K562 (cell line): Measurements from ENCODE around the gene UCHL5. TPM values are rescaled to one million over a fixed set of nuclear protein-coding genes. Genes with fewer than 3 reads are reported as not detected.

Experiments used
- ATF6 ChIP-seq: sonication (generic); formaldehyde crosslinking; IDR thresholded peaks from 2 replicates; pipeline ENCODE4 v1.4.0; 2020; ENCODE audit warnings: mild to moderate bottlenecking, missing genetic modification reagents
- CBX8 ChIP-seq: fragments of 200-600 bp; sonication (generic); IDR thresholded peaks from 2 replicates; pipeline ENCODE4 v1.6.1; 2012; ENCODE audit warnings: borderline replicate concordance, mixed run types, low read depth, mild to moderate bottlenecking, moderate library complexity, mixed read lengths, low read length, control low read depth, inconsistent platforms; ENCODE audit not compliant: poor library complexity, severe bottlenecking; ENCODE audit errors: extremely low read depth
- CREBBP ChIP-seq: IDR thresholded peaks from one replicate; pipeline ENCODE4 v1.6.1; 2012; ENCODE audit warnings: low read depth, mild to moderate bottlenecking, control low read depth, inconsistent platforms, low read length
- CREM ChIP-seq: IDR thresholded peaks from 2 replicates; pipeline ENCODE4 v1.6.1; 2014; ENCODE audit warnings: antibody characterized with exemption, low read depth
- GTF2B ChIP-seq: IDR thresholded peaks from 2 replicates; pipeline ENCODE4 v1.6.1; 2011; ENCODE audit not compliant: insufficient read length; ENCODE audit errors: extremely low read depth
- JUN ChIP-seq, 2 experiments: sonication (generic) in 1 of 2; formaldehyde crosslinking in 1 of 2; IDR thresholded peaks; 2 replicates each; pipeline versions ENCODE4 v1.6.1 to v1.8.0; 2012 to 2022; ENCODE audit warnings: borderline replicate concordance in 2 of 2, mild to moderate bottlenecking in 2 of 2, improper control_type of control experiment in 1 of 2, low read depth in 1 of 2, low read length in 1 of 2, missing genetic modification reagents in 1 of 2
- JUND ChIP-seq, 2 experiments: IDR thresholded peaks; 2 replicates in 1 of 2; 3 replicates in 1 of 2; pipeline ENCODE4 v1.6.1; 2011; ENCODE audit warnings: borderline replicate concordance in 2 of 2, low read depth in 2 of 2, low read length in 2 of 2, improper control_type of control experiment in 1 of 2, missing biosample characterization in 1 of 2, missing genetic modification characterization in 1 of 2, missing genetic modification reagents in 1 of 2
- MAFF ChIP-seq: IDR thresholded peaks from 2 replicates; pipeline ENCODE4 v1.6.1; 2012; ENCODE audit warnings: low read length, improper control_type of control experiment
- MCM2 ChIP-seq: fragments of 450-650 bp; IDR thresholded peaks from 2 replicates; pipeline ENCODE4 v1.6.1; 2017; ENCODE audit warnings: low read depth, mild to moderate bottlenecking
- MIER1 ChIP-seq: fragments of 450-650 bp; IDR thresholded peaks from 2 replicates; pipeline ENCODE4 v1.6.1; 2016; ENCODE audit warnings: antibody characterized with exemption, mild to moderate bottlenecking, low read depth
- MTA3 ChIP-seq: fragments of 450-650 bp; formaldehyde crosslinking; IDR thresholded peaks from 2 replicates; pipeline ENCODE4 v1.6.1; 2017; ENCODE audit warnings: mild to moderate bottlenecking, borderline replicate concordance
- NFRKB ChIP-seq: fragments of 450-650 bp; IDR thresholded peaks from 2 replicates; pipeline ENCODE4 v1.6.1; 2016; ENCODE audit warnings: low read depth
- ZBTB8A ChIP-seq: fragments of 450-650 bp; IDR thresholded peaks from 2 replicates; pipeline ENCODE4 v1.6.1; 2018; ENCODE audit warnings: mild to moderate bottlenecking, moderate library complexity; ENCODE audit not compliant: partially characterized antibody
- ZKSCAN1 ChIP-seq: fragments of 150-350 bp; IDR thresholded peaks from 2 replicates; pipeline ENCODE4 v1.6.1; 2016; ENCODE audit warnings: low read depth, low read length
- ZNF124 ChIP-seq: sonication (generic); formaldehyde crosslinking; IDR thresholded peaks from 2 replicates; pipeline ENCODE4 v1.8.1; 2022; ENCODE audit warnings: missing genetic modification reagents
- ZNF354B ChIP-seq: fragments of 250-450 bp; sonication (Bioruptor Pico); IDR thresholded peaks from 2 replicates; pipeline ENCODE4 v1.4.0; 2020
- ZNF507 ChIP-seq: conservative IDR thresholded peaks from 2 replicates; pipeline ENCODE4 v1.6.1; 2017; ENCODE audit warnings: missing genetic modification characterization, missing compliant biosample characterization
- polyA plus RNA-seq, 8 experiments: library from polyadenylated mRNA; depleted of rRNA in 4 of 8; stranded (reverse) in 5 of 8; unstranded in 3 of 8; fragments of >200 nt; fragmentation: Nextera tagmentation in 2 of 8; fragmentation: Illumina TruSeq in 1 of 8; extraction: Ambion mirVana in 2 of 8; extraction: Trizol in 1 of 8; gene quantifications; 2 replicates each; pipeline versions ENCODE4 v1.2.1 to v1.2.3, GENCODE V29; 2011 to 2014; ENCODE audit warnings: inconsistent platforms in 1 of 8, missing spikeins in 1 of 8
- total RNA-seq, 7 experiments: library from RNA; depleted of rRNA in 6 of 7; stranded (reverse); fragments of >200 nt in 6 of 7; fragmentation: Illumina TruSeq in 2 of 7; extraction: Trizol in 2 of 7; gene quantifications; 2 replicates each; pipeline versions ENCODE4 v1.2.1 to v1.2.3, GENCODE V29; 2011 to 2021; ENCODE audit warnings: low replicate concordance in 1 of 7
- TF ChIP-seq, protein P1 (sequence below), 2 experiments: fragments of 450-650 bp; IDR thresholded peaks; 2 replicates each; pipeline ENCODE4 v1.6.1; 2018; ENCODE audit warnings: mild to moderate bottlenecking in 2 of 2, low read depth in 1 of 2; ENCODE audit not compliant: partially characterized antibody in 2 of 2

The UCHL5 gene
- total and polyA plus RNA-seq, 9 of the 15 experiments (the other 6 are each of a cell fraction or from before 2014, with no cell fraction given) = 61.0 to 206 (median 122) TPM

DNA sequence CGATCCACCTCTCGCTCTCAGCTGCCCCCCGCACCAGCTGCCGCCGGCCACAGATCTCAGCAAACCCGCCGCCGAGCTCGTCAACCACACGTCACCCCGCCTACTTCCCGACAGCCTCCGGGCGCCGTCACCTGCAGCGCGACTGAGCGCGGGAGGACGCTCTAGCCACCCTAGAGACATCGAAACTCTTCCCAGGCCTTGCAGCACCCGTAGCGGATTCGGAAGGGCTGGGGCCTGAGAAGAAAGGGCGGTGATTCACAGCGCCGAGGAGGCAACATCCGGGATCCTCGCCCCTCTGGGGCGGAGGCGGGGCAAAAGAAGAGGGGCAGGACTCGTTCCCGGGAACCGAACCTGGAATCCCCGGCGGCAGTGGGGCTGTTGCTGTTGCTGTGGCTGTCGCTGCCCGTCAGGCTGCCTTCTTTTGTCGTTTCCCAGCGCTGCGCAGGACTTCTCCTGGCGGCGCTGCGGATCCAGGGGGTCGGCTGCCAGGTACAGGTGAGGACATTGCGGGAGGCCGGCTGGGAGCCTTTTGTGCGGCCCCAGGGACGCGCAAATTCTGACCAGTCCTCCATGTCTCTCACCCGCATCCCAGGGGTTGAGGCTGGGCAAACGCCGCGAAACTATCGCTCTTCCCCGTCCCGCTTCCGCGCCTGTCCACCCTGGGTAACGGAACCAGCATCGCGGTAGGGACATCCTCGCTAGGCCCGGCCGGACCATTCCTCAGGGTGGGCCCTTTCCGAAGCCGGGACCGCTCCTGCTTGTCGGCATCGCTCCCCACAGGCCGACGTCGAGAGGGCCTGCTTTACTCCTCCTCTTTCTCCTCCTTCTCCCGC is at the start of gene UCHL5, which contains the start of gene RO60 (continued):
- TF ChIP-seq CREBBP (no peak), JUND (IDR thresholded peaks at IDR 0.05; ENCODE audit: borderline replicate concordance, low read depth, low read length) (peak; percentile 92), JUND (tag; IDR thresholded peaks at IDR 0.05; ENCODE audit: borderline replicate concordance, low read depth, low read length) (peak; percentile 87; the same call in 1 of the 3 replicates), ZNF124 (CRISPR knock-in tag) (no peak), GTF2B (no peak), ZKSCAN1 (peak; percentile 79; the same call in 1 of the 2 replicates), MCM2 (no peak), CREM (peak; percentile 99), CBX8 (no peak), ZBTB8A (no peak), MTA3 (peak; percentile 98), ATF6 (CRISPR knock-in tag) (peak; percentile 23; the same call in 1 of the 2 replicates), NFRKB (peak; percentile 95), MIER1 (peak; percentile 53; the same call in 1 of the 2 replicates), MAFF (no peak), ZNF507 (tag) (no peak), ZNF354B (CRISPR knock-in tag) (no peak), JUN (IDR thresholded peaks at IDR 0.05; ENCODE audit: borderline replicate concordance, low read depth, low read length) (peak; percentile 87; the same call in 1 of the 2 replicates), JUN (CRISPR knock-in tag; IDR thresholded peaks at IDR 0.05; ENCODE audit: borderline replicate concordance) (peak; percentile 84; the same call in 1 of the 2 replicates)
- TF ChIP-seq, protein P1, sequence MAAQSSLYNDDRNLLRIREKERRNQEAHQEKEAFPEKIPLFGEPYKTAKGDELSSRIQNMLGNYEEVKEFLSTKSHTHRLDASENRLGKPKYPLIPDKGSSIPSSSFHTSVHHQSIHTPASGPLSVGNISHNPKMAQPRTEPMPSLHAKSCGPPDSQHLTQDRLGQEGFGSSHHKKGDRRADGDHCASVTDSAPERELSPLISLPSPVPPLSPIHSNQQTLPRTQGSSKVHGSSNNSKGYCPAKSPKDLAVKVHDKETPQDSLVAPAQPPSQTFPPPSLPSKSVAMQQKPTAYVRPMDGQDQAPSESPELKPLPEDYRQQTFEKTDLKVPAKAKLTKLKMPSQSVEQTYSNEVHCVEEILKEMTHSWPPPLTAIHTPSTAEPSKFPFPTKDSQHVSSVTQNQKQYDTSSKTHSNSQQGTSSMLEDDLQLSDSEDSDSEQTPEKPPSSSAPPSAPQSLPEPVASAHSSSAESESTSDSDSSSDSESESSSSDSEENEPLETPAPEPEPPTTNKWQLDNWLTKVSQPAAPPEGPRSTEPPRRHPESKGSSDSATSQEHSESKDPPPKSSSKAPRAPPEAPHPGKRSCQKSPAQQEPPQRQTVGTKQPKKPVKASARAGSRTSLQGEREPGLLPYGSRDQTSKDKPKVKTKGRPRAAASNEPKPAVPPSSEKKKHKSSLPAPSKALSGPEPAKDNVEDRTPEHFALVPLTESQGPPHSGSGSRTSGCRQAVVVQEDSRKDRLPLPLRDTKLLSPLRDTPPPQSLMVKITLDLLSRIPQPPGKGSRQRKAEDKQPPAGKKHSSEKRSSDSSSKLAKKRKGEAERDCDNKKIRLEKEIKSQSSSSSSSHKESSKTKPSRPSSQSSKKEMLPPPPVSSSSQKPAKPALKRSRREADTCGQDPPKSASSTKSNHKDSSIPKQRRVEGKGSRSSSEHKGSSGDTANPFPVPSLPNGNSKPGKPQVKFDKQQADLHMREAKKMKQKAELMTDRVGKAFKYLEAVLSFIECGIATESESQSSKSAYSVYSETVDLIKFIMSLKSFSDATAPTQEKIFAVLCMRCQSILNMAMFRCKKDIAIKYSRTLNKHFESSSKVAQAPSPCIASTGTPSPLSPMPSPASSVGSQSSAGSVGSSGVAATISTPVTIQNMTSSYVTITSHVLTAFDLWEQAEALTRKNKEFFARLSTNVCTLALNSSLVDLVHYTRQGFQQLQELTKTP (IDR thresholded peaks at IDR 0.05; ENCODE audit: low read depth in 1 of 2, partially characterized antibody in 2 of 2) = peak in 1 of 2 experiments; percentile 83
